HG02885 (cell line): Measurements from ENCODE around the gene SSBP2.
"Not testable (repeated sequence)": the region's sequence is repeated elsewhere in the genome, so short reads cannot be mapped to it uniquely, and the experiment has no call there.

Source experiments
- ATAC-seq: cut with Tn5 transposase; IDR thresholded peaks from one replicate; pipeline ENCODE4 v1.9.1; 2021; ENCODE audit warnings: mild to moderate bottlenecking; ENCODE audit not compliant: unreplicated experiment, poor library complexity

The SSBP2 gene

DNA sequence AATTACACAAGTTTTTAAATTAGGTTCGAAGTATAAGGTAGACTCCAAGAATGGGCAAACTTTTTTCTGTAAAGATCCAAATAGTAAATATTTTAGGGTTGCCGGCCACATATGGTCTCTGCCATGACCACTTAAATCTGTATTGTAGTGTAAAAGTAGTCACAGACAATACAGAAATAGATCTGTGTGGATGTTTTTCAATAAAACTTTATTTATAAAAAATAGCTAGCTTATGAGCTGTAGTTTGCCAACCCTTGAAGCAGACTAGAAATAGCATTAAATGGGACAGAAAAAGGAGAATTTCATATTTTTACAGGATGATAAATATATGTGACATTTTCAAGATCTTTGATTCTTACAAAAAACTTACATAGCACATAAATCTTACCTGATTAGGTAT, 262.0 kb downstream of the SSBP2 start:
- no peak for ATAC-seq

- no peak for ATAC-seq
These were observed 264.2 kb downstream of the SSBP2 start for GRCh38 chr5:81486711-81487110.

DNA sequence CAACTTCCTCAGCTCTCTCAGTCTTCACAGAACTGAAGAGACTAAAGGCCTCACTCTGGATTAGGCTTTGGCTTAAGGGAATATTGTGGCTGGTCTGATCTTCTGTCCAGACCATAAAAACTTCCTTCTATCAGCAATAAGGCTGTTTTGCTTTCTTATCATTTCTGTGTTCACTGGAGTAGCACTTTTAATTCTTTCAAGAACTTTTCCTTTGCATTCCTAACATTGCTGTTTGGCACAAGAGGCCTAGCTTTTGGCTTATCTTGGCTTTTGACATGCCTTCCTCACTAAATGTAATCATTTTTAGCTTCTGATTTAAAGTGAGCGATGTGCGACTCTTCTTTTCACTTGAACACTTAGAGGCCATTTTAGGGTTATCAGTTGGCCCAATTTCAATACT, 268.3 kb downstream of the SSBP2 start:
- ATAC-seq = no peak

DNA sequence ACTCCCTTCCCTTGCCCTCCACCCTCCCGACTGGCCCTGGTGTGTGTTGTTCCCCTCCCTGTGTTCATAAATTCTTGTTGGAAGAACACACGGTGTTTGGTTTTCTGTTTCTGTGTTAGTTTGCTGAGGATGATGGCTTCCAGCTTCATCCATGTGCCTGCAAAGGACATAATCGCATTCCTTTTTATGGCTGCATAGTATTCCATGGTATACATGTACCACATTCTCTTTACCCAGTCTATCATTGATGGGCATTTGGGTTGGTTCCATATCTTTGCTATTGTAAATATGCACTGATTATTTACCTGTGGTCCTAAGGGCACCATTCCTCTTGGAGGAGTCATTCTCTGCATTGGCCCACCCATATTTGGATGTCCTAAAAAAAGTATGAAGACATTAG, 277.5 kb downstream of the SSBP2 start:
- not testable (repeated sequence) for ATAC-seq

DNA sequence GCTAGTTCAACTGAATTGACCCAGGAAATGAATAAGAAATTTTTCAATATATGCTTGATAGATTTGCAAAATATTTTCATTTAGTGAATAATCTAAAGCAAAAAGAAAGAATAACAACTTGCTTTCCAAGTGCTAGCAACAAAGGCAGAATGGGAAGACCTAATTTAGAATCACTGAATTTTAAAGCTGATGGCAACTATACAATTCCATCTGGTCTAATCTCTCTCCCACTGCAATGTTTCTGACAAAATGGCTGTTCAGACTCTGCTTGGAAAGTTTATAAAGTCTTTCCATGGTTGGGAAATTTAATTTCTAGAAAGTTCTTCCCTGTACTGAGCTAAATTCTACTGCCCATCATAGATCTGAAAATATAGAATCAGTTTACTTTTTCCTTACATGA, 281.2 kb downstream of the SSBP2 start:
- ATAC-seq = no peak

DNA sequence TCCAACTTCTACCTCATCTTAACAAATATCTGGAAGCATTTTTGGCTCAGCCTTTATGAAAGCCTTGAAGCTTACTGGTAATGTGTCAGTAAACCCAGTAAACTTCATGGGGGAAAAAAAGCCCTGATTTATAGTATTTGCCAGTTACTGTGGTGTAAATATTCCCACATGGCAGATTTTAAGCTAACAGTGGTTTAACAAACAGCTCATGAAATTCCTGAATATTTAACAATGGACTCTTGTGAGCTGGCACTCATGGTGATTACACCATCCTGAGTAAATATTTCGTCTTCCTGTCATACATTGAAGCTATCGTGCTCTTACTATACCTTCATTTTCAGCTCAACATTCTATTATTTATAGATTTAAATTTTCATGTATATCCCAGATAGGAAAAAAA, 300.0 kb downstream of the SSBP2 start:
- ATAC-seq = no peak

GRCh38 chr5:81435023-81435422, 315.9 kb downstream of the SSBP2 start:
- no peak for ATAC-seq

DNA sequence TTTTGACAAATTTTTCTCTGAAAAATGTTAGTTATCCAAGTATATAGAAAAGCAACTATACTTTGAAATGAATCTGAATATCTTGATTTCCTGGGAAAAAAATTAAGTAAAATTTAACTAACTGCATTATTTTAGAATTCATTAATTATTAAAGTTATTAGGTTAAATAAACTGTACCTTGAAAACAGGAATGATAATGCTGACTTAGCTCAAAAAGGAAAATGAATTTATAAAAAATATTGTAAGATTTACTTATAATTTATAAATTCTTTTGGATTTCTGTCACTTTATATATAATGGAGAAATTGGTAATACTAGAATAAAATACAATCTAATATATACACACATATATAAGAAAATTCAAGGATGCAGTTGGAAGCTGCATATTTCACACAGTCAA, 320.9 kb downstream of the SSBP2 start:
- no peak for ATAC-seq

DNA sequence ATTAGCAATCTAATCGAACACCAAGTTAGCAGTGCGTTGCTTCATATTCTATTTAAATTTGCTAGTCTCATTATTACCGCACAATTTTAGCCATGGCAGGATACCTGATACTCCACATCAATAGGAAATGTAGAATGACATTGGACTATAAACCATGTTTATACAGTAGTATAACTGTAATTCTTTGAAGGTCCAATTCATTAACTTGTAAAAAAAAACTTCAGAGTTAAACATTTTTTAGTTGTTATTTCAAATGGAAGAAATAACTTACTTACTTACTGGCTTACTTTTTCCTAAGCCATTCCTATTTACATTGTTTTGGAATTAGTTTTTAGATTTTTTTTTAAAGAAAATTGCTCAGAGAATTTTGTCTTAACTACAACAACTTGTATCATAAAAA, 321.5 kb downstream of the SSBP2 start:
- no peak for ATAC-seq

- ATAC-seq = no peak
These were observed 322.0 kb downstream of the SSBP2 start for GRCh38 chr5:81428861-81429260.

DNA sequence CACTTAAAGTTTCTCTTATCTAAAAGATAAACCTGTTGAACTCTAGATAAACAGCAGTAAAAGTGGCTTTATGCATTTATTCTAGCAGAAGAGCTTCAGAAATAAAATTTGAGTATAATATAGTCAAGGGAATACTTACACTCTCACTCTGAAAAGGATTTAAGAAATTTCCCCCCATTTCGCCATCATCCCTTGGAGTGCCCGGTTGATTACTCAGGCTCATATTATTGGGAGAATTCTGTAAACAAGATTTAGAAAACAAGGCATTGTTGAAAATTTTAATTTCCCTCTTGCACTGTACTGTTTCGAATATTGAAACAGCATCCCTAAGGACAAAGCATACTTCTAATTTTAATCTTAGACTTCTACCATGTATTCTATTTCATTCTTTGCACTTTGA, 322.5 kb downstream of the SSBP2 start:
- ATAC-seq = no peak

GRCh38 chr5:81427566-81427965, 323.3 kb downstream of the SSBP2 start:
- ATAC-seq = no peak

DNA sequence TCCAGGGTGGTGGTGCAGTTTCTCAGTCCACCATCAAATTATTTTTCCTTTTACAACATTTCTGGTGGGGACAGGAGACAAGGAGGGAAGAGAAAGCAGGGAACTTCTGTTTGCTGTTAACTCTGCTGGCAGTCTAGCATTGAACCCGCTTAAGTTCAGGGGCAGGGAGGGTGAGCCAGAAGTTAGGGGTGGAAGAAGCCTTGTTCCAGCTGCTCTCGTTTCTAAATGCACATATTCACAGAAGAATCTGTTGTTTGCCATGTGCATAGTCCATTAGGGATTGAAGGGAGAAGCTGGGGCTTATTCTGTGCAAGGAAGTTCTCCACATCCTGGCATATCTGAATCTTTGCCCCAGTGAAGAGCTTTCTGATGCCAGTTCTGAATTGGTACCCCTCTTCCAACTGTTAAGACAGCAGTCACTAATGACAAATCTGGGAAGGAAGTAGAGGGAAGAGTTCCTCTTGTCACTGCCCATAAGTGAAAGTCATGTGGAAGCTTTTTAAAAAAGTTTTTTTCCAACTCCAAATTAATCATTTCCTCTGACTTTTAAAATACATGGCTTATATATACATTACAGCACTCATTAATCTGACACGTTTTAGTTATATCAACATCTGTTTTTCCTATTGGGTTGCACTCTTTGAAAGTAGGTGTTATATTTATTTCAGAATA, 324.4 kb downstream of the SSBP2 start:
- ATAC-seq = no peak

- no peak for ATAC-seq
These were observed 325.3 kb downstream of the SSBP2 start for GRCh38 chr5:81425569-81425968.

DNA sequence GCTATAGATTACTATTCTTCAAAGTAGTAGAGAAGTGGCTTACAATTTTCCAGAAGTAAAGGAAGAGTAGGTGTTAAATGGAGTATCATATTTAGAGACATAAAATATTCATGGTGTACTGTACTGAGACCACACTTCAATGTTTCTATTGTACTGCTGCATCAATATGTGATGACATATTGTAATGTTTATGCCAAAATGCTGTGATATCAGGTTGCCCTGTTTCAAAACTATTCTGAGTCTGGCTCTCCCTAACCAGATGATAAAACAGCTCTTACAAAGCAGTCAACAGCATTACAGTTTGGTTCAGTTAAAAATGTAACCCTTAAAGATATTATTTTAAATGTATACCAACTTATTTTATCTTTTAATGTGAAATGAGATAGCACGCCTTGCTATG, 326.2 kb downstream of the SSBP2 start:
- ATAC-seq = no peak

DNA sequence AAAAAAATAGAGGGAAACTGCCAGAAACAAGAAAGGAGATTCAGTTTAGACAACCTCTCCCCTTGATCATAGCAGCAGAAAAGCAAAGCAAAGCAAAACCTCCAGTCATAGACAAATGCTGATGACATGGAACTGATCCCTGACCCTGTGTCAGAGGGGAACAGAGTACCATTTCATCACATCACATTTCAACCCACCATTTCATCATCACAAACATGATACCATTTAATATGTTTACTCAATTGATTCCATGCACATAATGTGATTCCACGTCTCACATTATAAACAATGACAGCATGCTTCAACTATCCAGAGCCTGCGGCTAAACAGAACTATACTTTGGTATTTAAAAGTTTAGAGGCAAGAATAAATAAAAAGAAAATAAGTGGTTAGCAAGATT, 328.2 kb downstream of the SSBP2 start:
- no peak for ATAC-seq

GRCh38 chr5:81420039-81420667, 330.7 kb downstream of the SSBP2 start:
- no peak for ATAC-seq

- no peak for ATAC-seq
These were observed 332.3 kb downstream of the SSBP2 start for GRCh38 chr5:81418606-81419005.

DNA sequence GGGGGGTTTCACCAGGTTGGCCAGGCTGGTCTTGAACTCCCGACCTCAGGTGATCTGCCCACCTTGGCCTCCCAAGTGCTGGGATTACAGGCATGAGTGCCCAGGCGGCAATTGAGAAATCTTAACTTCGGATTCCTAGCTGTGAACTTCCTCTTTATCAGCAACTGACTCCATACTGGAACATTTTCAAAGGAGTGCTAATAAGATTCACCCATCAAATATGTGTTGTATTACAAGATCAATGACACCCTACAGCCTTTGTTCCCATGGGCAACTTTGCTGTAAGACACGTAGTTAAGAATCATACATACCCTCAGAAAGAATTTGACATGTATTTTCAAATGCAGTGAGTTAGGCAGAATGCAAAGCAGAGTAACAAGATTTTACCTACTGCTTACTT, 333.8 kb downstream of the SSBP2 start:
- ATAC-seq = no peak

- no peak for ATAC-seq
These were observed 341.0 kb downstream of the SSBP2 start for GRCh38 chr5:81409896-81410295.

- no peak for ATAC-seq
These were observed 341.5 kb downstream of the SSBP2 start for GRCh38 chr5:81409361-81409760.

DNA sequence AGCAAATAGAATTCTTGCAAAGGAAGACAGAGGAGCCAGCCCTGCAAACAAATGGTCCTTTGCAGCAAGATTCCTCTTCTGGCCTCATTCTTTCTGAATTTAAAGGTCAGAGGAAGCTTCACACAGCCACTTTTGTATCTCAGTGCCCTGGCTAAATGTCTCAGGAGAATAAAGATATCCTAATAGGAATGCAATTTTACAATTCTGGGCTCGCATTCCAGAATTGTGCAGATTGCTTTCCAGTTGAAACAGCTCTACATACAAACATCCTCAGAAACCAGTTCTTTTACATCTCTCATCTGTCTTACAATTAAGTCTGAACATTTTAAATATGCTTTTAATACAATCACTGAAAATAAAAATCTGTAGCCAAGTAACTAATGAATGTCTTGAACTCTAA, 342.4 kb downstream of the SSBP2 start:
- ATAC-seq = no peak
